RWPE2 (cell line): Measurements from ENCODE around the gene WHRN.
A peak's percentile ranks its signal among the peaks of the same experiment; 100 is the strongest.

Source experiments
- ATAC-seq: fragments of 200-7000 bp; cut with Tn5 transposase; 3 replicates; pipeline ENCODE4 v1.9.1; 2021; ENCODE audit warnings: low read depth
- DNase-seq: peaks from one replicate; pipeline ENCODE4 v3.0.0-alpha.2; 2020; ENCODE audit warnings: low spot score
- H3K27ac ChIP-seq: fragments of 450-650 bp; 2 replicates; pipeline ENCODE4 v1.5.1; 2017; ENCODE audit warnings: mild to moderate bottlenecking; ENCODE audit not compliant: poor library complexity, severe bottlenecking
- H3K27me3 ChIP-seq: fragments of 250-450 bp; sonication (Bioruptor Pico); 2 replicates; pipeline ENCODE4 v1.5.1; 2021; ENCODE audit warnings: mild to moderate bottlenecking, moderate library complexity; ENCODE audit not compliant: insufficient read depth, poor library complexity, severe bottlenecking
- H3K36me3 ChIP-seq: fragments of 250-450 bp; sonication (Bioruptor Pico); 2 replicates; pipeline ENCODE4 v1.5.1; 2020; ENCODE audit warnings: low read depth, mild to moderate bottlenecking, moderate library complexity
- H3K4me1 ChIP-seq: fragments of 250-450 bp; sonication (Bioruptor Pico); 2 replicates; pipeline ENCODE4 v1.5.1; 2021; ENCODE audit warnings: mild to moderate bottlenecking, moderate library complexity; ENCODE audit not compliant: insufficient read depth, poor library complexity, severe bottlenecking
- H3K4me3 ChIP-seq: fragments of 250-450 bp; sonication (Bioruptor Pico); 2 replicates; pipeline ENCODE4 v1.5.1; 2021; ENCODE audit warnings: mild to moderate bottlenecking, moderate library complexity; ENCODE audit not compliant: severe bottlenecking
- H3K9me3 ChIP-seq: fragments of 250-450 bp; sonication (Bioruptor Pico); 2 replicates; pipeline ENCODE4 v1.5.1; 2021; ENCODE audit warnings: mild to moderate bottlenecking, moderate library complexity; ENCODE audit not compliant: severe bottlenecking
- TF ChIP-seq, protein P1 (sequence below): fragments of 450-650 bp; IDR thresholded peaks from one replicate; pipeline ENCODE4 v1.5.1; 2017; ENCODE audit warnings: mild to moderate bottlenecking, moderate library complexity; ENCODE audit not compliant: poor library complexity, severe bottlenecking

WHRN gene

DNA sequence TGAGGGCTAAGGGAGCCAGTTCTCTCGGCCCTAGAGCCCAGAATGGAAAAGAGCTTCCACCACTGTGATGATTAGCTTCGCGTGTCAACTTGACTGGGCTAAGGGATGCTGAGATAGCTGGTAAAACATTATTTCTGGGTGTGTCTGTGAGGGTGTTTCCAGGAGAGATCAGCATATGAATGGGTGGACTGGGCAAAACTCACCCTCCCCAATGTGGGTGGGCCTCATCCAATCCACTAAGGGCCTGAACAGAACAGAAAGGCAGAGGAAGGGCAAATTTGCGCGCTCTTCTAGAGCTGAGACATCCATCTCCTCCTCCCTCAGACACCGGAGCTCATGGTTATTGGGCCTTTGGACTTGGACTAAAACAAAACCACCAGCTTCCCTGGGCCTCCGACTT, 96.6 kb downstream of the WHRN start:
- H3K9me3 ChIP-seq: no peaks in the 10 kb centered on the region
- H3K27me3 ChIP-seq: no peaks in the 10 kb centered on the region
- H3K4me1 ChIP-seq: peaks cover 7% of the 10 kb centered on the region
- no peaks in the 10 kb centered on the region for H3K36me3 ChIP-seq
- no peak for DNase-seq
- TF ChIP-seq, protein P1, sequence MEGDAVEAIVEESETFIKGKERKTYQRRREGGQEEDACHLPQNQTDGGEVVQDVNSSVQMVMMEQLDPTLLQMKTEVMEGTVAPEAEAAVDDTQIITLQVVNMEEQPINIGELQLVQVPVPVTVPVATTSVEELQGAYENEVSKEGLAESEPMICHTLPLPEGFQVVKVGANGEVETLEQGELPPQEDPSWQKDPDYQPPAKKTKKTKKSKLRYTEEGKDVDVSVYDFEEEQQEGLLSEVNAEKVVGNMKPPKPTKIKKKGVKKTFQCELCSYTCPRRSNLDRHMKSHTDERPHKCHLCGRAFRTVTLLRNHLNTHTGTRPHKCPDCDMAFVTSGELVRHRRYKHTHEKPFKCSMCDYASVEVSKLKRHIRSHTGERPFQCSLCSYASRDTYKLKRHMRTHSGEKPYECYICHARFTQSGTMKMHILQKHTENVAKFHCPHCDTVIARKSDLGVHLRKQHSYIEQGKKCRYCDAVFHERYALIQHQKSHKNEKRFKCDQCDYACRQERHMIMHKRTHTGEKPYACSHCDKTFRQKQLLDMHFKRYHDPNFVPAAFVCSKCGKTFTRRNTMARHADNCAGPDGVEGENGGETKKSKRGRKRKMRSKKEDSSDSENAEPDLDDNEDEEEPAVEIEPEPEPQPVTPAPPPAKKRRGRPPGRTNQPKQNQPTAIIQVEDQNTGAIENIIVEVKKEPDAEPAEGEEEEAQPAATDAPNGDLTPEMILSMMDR: no peak
- ATAC-seq: no peak
- no peak overlapping the region for H3K4me3 ChIP-seq
- H3K27ac ChIP-seq: no peak overlapping the region

DNA sequence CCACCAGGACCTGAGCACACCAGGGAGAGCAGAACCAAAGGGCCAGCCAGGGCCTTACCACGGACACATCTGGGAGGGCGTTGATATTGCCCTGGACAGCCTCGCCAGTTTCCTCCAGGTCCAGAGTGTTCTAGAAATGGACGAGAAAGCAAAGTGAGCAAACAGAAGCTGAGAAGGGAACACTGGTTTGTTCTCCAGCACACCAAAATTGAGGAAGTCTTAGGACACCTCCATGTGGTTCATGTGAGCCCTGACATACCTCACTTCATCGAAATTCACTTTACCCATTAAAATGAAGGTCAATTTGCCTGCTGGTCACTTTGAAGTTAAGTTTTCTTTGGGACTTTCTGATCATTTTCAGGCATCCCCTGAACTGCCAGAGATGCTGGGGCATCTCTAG, 97.4 kb downstream of the WHRN start:
- ATAC-seq: no peak
- TF ChIP-seq, protein P1: no peak

DNA sequence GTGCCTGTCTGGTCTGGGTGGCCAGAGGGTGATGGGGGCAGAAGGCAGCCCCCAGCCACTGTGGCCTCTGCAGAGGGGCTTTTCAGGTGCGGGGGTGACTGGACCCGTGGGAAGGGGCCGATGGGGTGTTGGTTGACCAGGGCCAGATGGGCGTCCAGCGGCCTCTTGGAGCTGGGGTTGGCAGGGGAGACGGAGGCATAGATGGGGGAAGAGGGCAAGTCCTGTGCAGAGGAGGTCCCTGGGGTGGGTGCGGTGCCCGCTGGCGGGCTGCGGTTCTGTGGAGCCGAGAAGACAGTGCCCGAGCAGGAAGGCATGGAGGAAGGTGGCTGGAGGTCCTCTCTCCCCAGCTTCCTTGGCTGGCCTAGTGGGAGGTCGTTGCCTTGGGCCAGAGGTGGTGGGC, 98.8 kb downstream of the WHRN start:
- Histone ChIP-seq H3K27me3 (no peaks in the 10 kb centered on the region), H3K9me3 (no peaks in the 10 kb centered on the region), H3K27ac (no peak overlapping the region), H3K4me1 (peaks cover 7% of the 10 kb centered on the region), H3K36me3 (no peaks in the 10 kb centered on the region), H3K4me3 (no peak overlapping the region)
- TF ChIP-seq, protein P1: no peak
- ATAC-seq (no peak), DNase-seq (no peak)

More for the DNA sequence above, 97.4 kb downstream of the WHRN start:
- H3K27me3 ChIP-seq: no peaks in the 10 kb centered on the region
- no peak overlapping the region for H3K27ac ChIP-seq
- no peak overlapping the region for H3K4me3 ChIP-seq
- DNase-seq: no peak
- peaks cover 7% of the 10 kb centered on the region for H3K4me1 ChIP-seq
- H3K36me3 ChIP-seq: no peaks in the 10 kb centered on the region
- no peaks in the 10 kb centered on the region for H3K9me3 ChIP-seq

DNA sequence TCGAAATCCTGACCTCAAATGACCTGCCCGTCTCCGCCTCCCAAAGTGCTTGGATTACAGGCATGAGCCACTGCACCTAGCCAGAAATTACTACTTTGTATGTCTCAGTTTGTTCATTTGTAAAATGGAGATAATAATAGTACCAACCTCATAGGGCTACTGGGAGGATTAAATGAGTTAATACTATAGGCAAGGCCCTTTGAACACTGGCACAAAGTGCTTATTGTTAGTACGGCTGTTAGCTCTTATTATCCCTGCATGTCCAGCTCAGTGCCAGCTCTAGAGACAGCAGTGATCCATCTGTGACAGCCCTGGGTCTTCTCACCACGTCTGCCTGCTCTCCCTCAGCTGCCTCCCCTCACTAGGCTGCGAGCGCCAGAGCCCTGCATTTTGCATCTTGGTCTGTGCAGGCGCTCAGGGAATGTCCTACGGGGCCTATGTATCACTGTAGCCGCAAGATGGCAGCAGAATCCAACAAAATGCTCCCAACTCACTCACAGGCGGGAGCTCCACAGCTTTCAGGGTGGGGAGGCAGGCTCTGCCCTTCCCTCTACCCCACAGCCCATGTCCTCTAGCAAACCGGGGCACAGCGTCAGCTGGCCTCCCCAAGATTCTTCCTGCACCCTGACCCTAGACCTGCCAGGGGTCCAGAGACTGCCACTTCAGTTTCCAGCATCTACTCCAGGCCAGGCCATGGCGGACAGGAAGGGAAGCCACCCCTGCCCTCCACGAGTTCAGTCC, 99.8 kb downstream of the WHRN start:
- no peak overlapping the region for H3K27ac ChIP-seq
- no peak for DNase-seq
- no peaks in the 10 kb centered on the region for H3K27me3 ChIP-seq
- H3K36me3 ChIP-seq: no peaks in the 10 kb centered on the region
- no peaks in the 10 kb centered on the region for H3K9me3 ChIP-seq
- peaks cover 7% of the 10 kb centered on the region for H3K4me1 ChIP-seq
- H3K4me3 ChIP-seq: no peak overlapping the region
- peak; percentile 91 for ATAC-seq
- TF ChIP-seq, protein P1: peak; percentile 90

GRCh38 chr9:114404531-114404930, 100.7 kb downstream of the WHRN start:
- no peaks in the 10 kb centered on the region for H3K27me3 ChIP-seq
- H3K4me3 ChIP-seq: no peak overlapping the region
- DNase-seq (no peak), ATAC-seq (peak; percentile 39; the same call in 2 of the 3 replicates)
- H3K4me1 ChIP-seq: peaks cover 7% of the 10 kb centered on the region
- H3K36me3 ChIP-seq: no peaks in the 10 kb centered on the region
- H3K27ac ChIP-seq: no peak overlapping the region
- H3K9me3 ChIP-seq: no peaks in the 10 kb centered on the region
- TF ChIP-seq, protein P1: no peak
